H1 (cell line): ENCODE measurements around the gene NME1. TPM values are rescaled to one million over a fixed set of nuclear protein-coding genes. Genes with fewer than 3 reads are reported as not detected.

Experiments
- CTCF ChIA-PET: fragments of 300-600 bp; sonication (Branson Sonifier 250); formaldehyde crosslinking; loops from one replicate; lab custom pipeline; 2021; ENCODE audit not compliant: partially characterized antibody; lab: Charles Lee
- POLR2A ChIA-PET: fragments of 300-600 bp; sonication (Branson Sonifier 250); formaldehyde crosslinking; loops from one replicate; lab custom pipeline; 2021; ENCODE audit warnings: inconsistent platforms; ENCODE audit not compliant: partially characterized antibody; lab: Charles Lee
- DNase-seq, 2 experiments: peaks; one replicate each; pipeline versions ENCODE4 v3.0.0 to v3.0.0-alpha.2; 2010 to 2022; ENCODE audit warnings: low spot score in 2 of 2, low read depth in 1 of 2, mixed read lengths in 1 of 2
- FAIRE-seq: peaks from 2 replicates; lab custom pipeline; 2011; peaks lifted over from hg19 to GRCh38; lab: Jason Lieb, UNC
- H2AFZ ChIP-seq: 2 replicates; pipeline ENCODE4 v1.8.1; 2012; ENCODE audit warnings: low read length, inconsistent platforms
- H2AK5ac ChIP-seq: 2 replicates; pipeline ENCODE4 v1.6.1; 2013; ENCODE audit warnings: low read depth, low read length
- H2BK120ac ChIP-seq: replicated peaks from 2 replicates; pipeline ENCODE3; 2013; ENCODE audit warnings: low read depth, low read length, inconsistent platforms
- H2BK12ac ChIP-seq: 2 replicates; pipeline ENCODE4 v1.6.1; 2013; ENCODE audit warnings: low read depth, low read length
- H2BK15ac ChIP-seq: 2 replicates; pipeline ENCODE4 v1.6.1; 2013; ENCODE audit warnings: low read length
- H2BK20ac ChIP-seq: 2 replicates; pipeline ENCODE4 v1.6.1; 2013; ENCODE audit warnings: low read length
- H2BK5ac ChIP-seq: 2 replicates; pipeline ENCODE4 v1.6.1; 2013; ENCODE audit warnings: low read depth, low read length
- H3K14ac ChIP-seq: 2 replicates; pipeline ENCODE4 v1.6.1; 2013; ENCODE audit warnings: inconsistent platforms; ENCODE audit not compliant: insufficient read length
- H3K18ac ChIP-seq: 2 replicates; pipeline ENCODE4 v1.6.1; 2013; ENCODE audit warnings: low read length; ENCODE audit errors: extremely low read depth
- H3K23ac ChIP-seq: 2 replicates; pipeline ENCODE4 v1.6.1; 2013; ENCODE audit warnings: inconsistent platforms; ENCODE audit not compliant: insufficient read length
- H3K23me2 ChIP-seq: 2 replicates; pipeline ENCODE4 v1.6.1; 2013; ENCODE audit warnings: low read depth, low read length
- H3K27ac ChIP-seq: 2 replicates; pipeline ENCODE4 v1.6.1; 2011; ENCODE audit warnings: low read depth, low read length, inconsistent platforms
- H3K27me3 ChIP-seq, 4 experiments: replicated peaks in 1 of 4; 1 replicate in 1 of 4; 2 replicates in 3 of 4; pipeline versions ENCODE4 v1.6.1 to v1.8.1; 2011 to 2013; ENCODE audit warnings: low read length in 3 of 4, mild to moderate bottlenecking in 3 of 4, inconsistent platforms in 2 of 4, mixed read lengths in 2 of 4, moderate library complexity in 1 of 4; ENCODE audit not compliant: control insufficient read depth in 3 of 4, insufficient read depth in 3 of 4; ENCODE audit errors: extremely low read depth in 1 of 4
- H3K36me3 ChIP-seq, 4 experiments: 2 replicates each; pipeline versions ENCODE4 v1.6.1 to v1.8.1; 2011 to 2013; ENCODE audit warnings: mild to moderate bottlenecking in 4 of 4, low read length in 3 of 4, moderate library complexity in 2 of 4, control low read depth in 1 of 4, inconsistent platforms in 1 of 4; ENCODE audit not compliant: insufficient read depth in 4 of 4, control insufficient read depth in 2 of 4
- H3K4ac ChIP-seq: replicated peaks from 2 replicates; pipeline ENCODE3; 2013; ENCODE audit warnings: low read length, low read depth, mixed read lengths, inconsistent platforms; ENCODE audit not compliant: insufficient read length
- H3K4me1 ChIP-seq, 4 experiments: replicated peaks in 1 of 4; 1 replicate in 1 of 4; 2 replicates in 3 of 4; pipeline versions ENCODE4 v1.6.1 to v1.8.1; 2011 to 2013; ENCODE audit warnings: low read length in 3 of 4, inconsistent platforms in 2 of 4, mixed read lengths in 1 of 4; ENCODE audit not compliant: insufficient read depth in 4 of 4, control insufficient read depth in 3 of 4
- H3K4me2 ChIP-seq, 2 experiments: 2 replicates each; pipeline versions ENCODE4 v1.6.1 to v1.8.1; 2011 to 2013; ENCODE audit warnings: low read depth in 2 of 2, low read length in 2 of 2, control low read depth in 1 of 2, inconsistent platforms in 1 of 2, mild to moderate bottlenecking in 1 of 2; ENCODE audit not compliant: insufficient read depth in 1 of 2
- H3K4me3 ChIP-seq, 4 experiments: fragments of 200-600, 300-600 bp in 1 of 4; sonication (generic), shearing (Covaris generic), sonication (Bioruptor Twin) in 1 of 4; 2 replicates each; pipeline versions ENCODE4 v1.5.1 to v1.8.1; 2011 to 2016; ENCODE audit warnings: low read length in 4 of 4, low read depth in 3 of 4, control low read depth in 2 of 4, inconsistent platforms in 2 of 4, mild to moderate bottlenecking in 2 of 4, mixed read lengths in 1 of 4, moderate library complexity in 1 of 4; ENCODE audit not compliant: insufficient read depth in 2 of 4; ENCODE audit errors: extremely low read depth in 1 of 4
- H3K56ac ChIP-seq: replicated peaks from 2 replicates; pipeline ENCODE3; 2013; ENCODE audit warnings: low read depth, mild to moderate bottlenecking, mixed read lengths, low read length, inconsistent platforms; ENCODE audit not compliant: insufficient read length
- H3K79me1 ChIP-seq: 2 replicates; pipeline ENCODE4 v1.6.1; 2013; ENCODE audit warnings: low read depth, low read length, control low read depth
- H3K79me2 ChIP-seq, 2 experiments: 2 replicates each; pipeline versions ENCODE4 v1.6.1 to v1.8.1; 2012 to 2013; ENCODE audit warnings: low read length in 2 of 2, mild to moderate bottlenecking in 2 of 2, inconsistent platforms in 1 of 2; ENCODE audit not compliant: insufficient read depth in 2 of 2, control insufficient read depth in 1 of 2
- H3K9ac ChIP-seq, 4 experiments: replicated peaks in 1 of 4; 1 replicate in 1 of 4; 2 replicates in 3 of 4; pipeline versions ENCODE4 v1.6.1 to v1.8.1; 2011 to 2013; ENCODE audit warnings: low read depth in 3 of 4, low read length in 3 of 4, control low read depth in 2 of 4, mild to moderate bottlenecking in 2 of 4, moderate library complexity in 2 of 4, inconsistent platforms in 1 of 4; ENCODE audit errors: extremely low read depth in 1 of 4
- H3K9me3 ChIP-seq, 2 experiments: 2 replicates each; pipeline versions ENCODE4 v1.6.1 to v1.8.1; 2012 to 2013; ENCODE audit warnings: mild to moderate bottlenecking in 2 of 2, moderate library complexity in 2 of 2, control low read depth in 1 of 2, inconsistent platforms in 1 of 2, low read depth in 1 of 2, low read length in 1 of 2, mixed read lengths in 1 of 2; ENCODE audit not compliant: insufficient read depth in 2 of 2
- H4K20me1 ChIP-seq, 2 experiments: replicated peaks in 1 of 2; 2 replicates each; pipeline versions ENCODE3 to v1.8.1; 2011 to 2013; ENCODE audit warnings: inconsistent platforms in 2 of 2, low read length in 2 of 2, mild to moderate bottlenecking in 1 of 2; ENCODE audit not compliant: insufficient read depth in 2 of 2, control insufficient read depth in 1 of 2
- H4K5ac ChIP-seq: 2 replicates; pipeline ENCODE4 v1.6.1; 2013; ENCODE audit warnings: low read length, low read depth, mixed read lengths, inconsistent platforms; ENCODE audit not compliant: insufficient read length
- H4K8ac ChIP-seq: 2 replicates; pipeline ENCODE4 v1.8.0; 2013; ENCODE audit warnings: mild to moderate bottlenecking, moderate library complexity, low read length, inconsistent platforms; ENCODE audit not compliant: insufficient read depth; ENCODE audit errors: extremely low read depth
- H4K91ac ChIP-seq: replicated peaks from 2 replicates; pipeline ENCODE3; 2013; ENCODE audit warnings: low read length, mixed read lengths, inconsistent platforms; ENCODE audit not compliant: insufficient read length
- GABPA ChIP-seq: IDR thresholded peaks from 2 replicates; pipeline ENCODE4 v1.6.1; 2011; ENCODE audit warnings: mild to moderate bottlenecking, low read length, moderate library complexity, borderline replicate concordance; ENCODE audit not compliant: insufficient read depth
- SUZ12 ChIP-seq: fragments of 200-600 bp; sonication (generic); IDR thresholded peaks from 2 replicates; pipeline ENCODE4 v1.6.1; 2012; ENCODE audit warnings: mild to moderate bottlenecking, inconsistent platforms, low read length, moderate library complexity, mixed read lengths
- TEAD4 ChIP-seq: IDR thresholded peaks from 2 replicates; pipeline ENCODE4 v1.6.1; 2012; ENCODE audit warnings: low read depth, low read length, inconsistent platforms, mixed read lengths
- WGBS, 2 experiments: shearing (Covaris generic) in 1 of 2; methylation state at CpG; one replicate each; pipeline versions ENCODE4 v1.1.6 to v1.1.7; 2013 to 2015; ENCODE audit warnings: low lambda C conversion rate in 2 of 2, mixed read lengths in 2 of 2, inconsistent platforms in 1 of 2, low coverage in 1 of 2, missing lambda C conversion rate in 1 of 2; ENCODE audit not compliant: insufficient replicate concordance in 2 of 2, insufficient coverage in 1 of 2, insufficient read length in 1 of 2; ENCODE audit errors: extremely low coverage in 1 of 2, missing lambda C conversion rate in 1 of 2; 5-methylcytosine and 5-hydroxymethylcytosine counted together
- polyA plus RNA-seq, 7 experiments: library from polyadenylated mRNA; depleted of rRNA in 3 of 7; stranded (reverse) in 5 of 7; unstranded in 2 of 7; fragments of >200 nt in 5 of 7; fragments of 200-250 nt in 2 of 7; gene quantifications; 1 replicate in 5 of 7; 2 replicates in 1 of 7; 4 replicates in 1 of 7; pipeline versions ENCODE4 v1.2.1 to v1.2.3, GENCODE V29; 2011 to 2013; ENCODE audit warnings: missing spikeins in 2 of 7, mixed read lengths in 2 of 7
- total RNA-seq: library from RNA; stranded (reverse); fragmentation: NEBNext Ultra II Directional; extraction: Animal tissue kit (Norgen Biotek cat#: 25700); gene quantifications from 2 replicates; pipeline ENCODE4 v1.2.1, GENCODE V29; 2021

Gene NME1
- total and polyA plus RNA-seq, 2 of the 8 experiments (the other 6 are each of a cell fraction or from before 2014, with no cell fraction given): 307 to 380 TPM

DNA sequence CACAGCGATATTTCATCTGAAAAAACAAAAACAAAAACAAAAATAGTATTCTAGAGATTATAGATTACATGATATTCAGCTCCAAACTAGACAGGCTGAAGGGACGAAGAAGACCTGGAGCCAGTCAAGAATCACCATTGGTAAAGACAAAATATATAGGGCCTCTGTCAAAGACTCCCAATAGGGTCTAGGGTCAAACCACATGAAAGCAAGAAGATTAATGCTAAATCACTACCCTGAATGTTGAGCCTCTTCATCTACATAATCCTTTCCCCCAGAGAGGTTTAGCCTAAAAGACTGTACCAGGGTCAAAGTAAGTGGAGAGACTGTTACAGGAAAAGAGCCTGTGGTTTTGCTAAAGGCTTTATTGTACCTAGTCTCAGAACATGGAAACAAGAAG, 10.8 kb upstream of the NME1 start:
- Histone ChIP-seq H3K9ac (no peak overlapping the region), H3K27ac (no peak overlapping the region), H2AK5ac (no peak overlapping the region), H2BK12ac (no peak overlapping the region), H2BK15ac (no peak overlapping the region), H3K79me1 (no peaks in the 10 kb centered on the region), H2AFZ (no peak overlapping the region), H2BK5ac (no peak overlapping the region), H4K5ac (no peak overlapping the region), H3K23me2 (no peaks in the 10 kb centered on the region), H3K18ac (no peak overlapping the region), H3K27me3 (no peaks in the 10 kb centered on the region), H4K91ac (no peak overlapping the region), H3K14ac (no peak overlapping the region), H4K20me1 (no peaks in the 10 kb centered on the region), H3K56ac (no peak overlapping the region), H3K23ac (no peak overlapping the region), H3K4ac (no peak overlapping the region), H3K4me3 (no peak overlapping the region), H3K79me2 (no peaks in the 10 kb centered on the region), H4K8ac (no peak overlapping the region), H3K9me3 (no peaks in the 10 kb centered on the region), H3K36me3 (no peaks in the 10 kb centered on the region), H3K4me2 (no peak overlapping the region), H2BK20ac (no peak overlapping the region), H2BK120ac (no peak overlapping the region), H3K4me1 (0 out of 7 replicates have a peak, but pooled peaks cover 0 to 2% (median 0%) of the 10 kb centered on the region in 4 experiments)
- POLR2A ChIA-PET: interaction anchor here (0.9 to 1.3 kb wide), 4 partner anchors 9 to 32 kb away, joined by 3 to 5 read pairs (median 3); partner anchors contain the start of gene SPAG9
- TF ChIP-seq SUZ12 (no peak), GABPA (no peak), TEAD4 (no peak)
- FAIRE-seq (no peak), DNase-seq (no peak)
- CTCF ChIA-PET: interaction anchor here (1.5 to 1.6 kb wide), 2 partner anchors 26 to 141 kb away, joined by 3 read pairs; no protein-coding TSS in a partner anchor
- 98% methylated on average over 2 of the region's 2 CpGs; no CpG with 5 or more reads in 1 of the 2 experiments for WGBS, 2 experiments
